Endothelial cell of hepatic sinusoid (primary cell): Measurements from ENCODE around the gene DRAXIN.

Experiments
- in situ Hi-C: cut with HindIII; loops from 2 replicates; pipeline ENCODE4 v1.10.0; 2017; ENCODE audit warnings: low sequenced_read_pairs

The DRAXIN gene

GRCh38 chr1:11654939-11655808 lies 36.3 kb upstream of the DRAXIN start:
- in situ Hi-C loops, result no loop called here

- in situ Hi-C loops, result no loop called here
These were observed 33.9 kb upstream of the DRAXIN start for GRCh38 chr1:11657654-11658053.

- in situ Hi-C loops, result no loop called here
These were observed 33.0 kb upstream of the DRAXIN start for GRCh38 chr1:11658542-11658941.

DNA sequence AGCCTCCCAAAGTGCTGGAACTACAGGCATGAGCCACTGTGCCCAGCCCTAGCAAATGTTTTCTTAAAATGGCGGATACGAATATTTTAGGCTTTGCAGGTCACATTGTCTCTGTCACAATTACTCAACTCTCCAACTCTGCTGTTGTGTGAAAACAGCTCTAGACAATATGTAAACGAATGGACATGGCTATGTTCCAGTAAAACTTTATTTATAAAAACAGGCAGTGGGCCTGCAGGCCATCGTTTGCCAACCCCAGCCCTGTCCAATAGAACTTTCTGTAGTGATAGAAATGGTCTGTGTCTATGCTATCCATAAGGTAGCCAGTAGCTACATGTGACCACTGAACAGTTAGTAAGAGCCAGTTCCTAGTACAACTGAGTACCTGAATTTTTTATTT lies 31.8 kb upstream of the DRAXIN start:
- in situ Hi-C loops, result loop anchor here (5.0 to 10.0 kb wide), 2 partner anchors 58 to 135 kb away; no protein-coding TSS in a partner anchor

- in situ Hi-C loops, result loop anchor here (5.0 to 10.0 kb wide), 2 partner anchors 56 to 134 kb away; no protein-coding TSS in a partner anchor
These were observed 30.4 kb upstream of the DRAXIN start for GRCh38 chr1:11661103-11661502.

DNA sequence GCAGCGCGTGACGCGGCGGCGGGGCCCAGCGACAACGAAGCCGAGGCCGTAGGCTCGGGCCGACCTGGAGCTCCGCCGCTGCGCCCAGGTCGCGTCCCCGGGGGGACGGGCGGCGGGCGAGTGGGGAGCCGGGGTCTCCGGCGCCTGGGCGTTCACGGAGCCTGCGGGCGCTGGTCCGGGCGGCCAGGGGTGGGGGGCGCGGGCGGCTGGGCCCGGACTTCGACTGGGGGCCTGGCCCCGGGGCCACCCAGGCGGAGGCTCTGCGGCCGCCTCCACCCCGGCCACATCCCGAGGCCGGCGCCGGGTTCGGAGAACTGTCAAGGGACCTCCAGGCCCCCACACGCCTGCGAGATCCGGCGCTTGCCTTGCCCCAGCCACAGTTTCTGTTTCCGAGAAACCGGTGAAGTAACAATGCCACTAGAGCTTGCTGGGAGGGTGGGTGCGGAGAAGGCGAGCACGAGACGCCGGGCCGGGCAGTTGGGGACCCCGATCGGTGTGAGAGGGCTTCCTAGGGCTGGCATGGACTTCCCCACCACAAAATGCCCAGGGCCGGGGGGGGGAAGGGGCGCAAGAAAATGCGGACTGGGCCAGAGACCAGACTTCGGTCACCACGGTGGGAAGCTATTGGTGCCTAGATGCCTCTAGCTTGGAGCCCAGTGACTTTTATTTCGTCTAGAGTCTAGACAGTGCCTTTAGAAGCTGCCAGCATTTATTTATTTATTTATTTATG lies 27.0 kb upstream of the DRAXIN start:
- in situ Hi-C loops, result loop anchor here (5.0 to 10.0 kb wide), 2 partner anchors 53 to 130 kb away; no protein-coding TSS in a partner anchor

DNA sequence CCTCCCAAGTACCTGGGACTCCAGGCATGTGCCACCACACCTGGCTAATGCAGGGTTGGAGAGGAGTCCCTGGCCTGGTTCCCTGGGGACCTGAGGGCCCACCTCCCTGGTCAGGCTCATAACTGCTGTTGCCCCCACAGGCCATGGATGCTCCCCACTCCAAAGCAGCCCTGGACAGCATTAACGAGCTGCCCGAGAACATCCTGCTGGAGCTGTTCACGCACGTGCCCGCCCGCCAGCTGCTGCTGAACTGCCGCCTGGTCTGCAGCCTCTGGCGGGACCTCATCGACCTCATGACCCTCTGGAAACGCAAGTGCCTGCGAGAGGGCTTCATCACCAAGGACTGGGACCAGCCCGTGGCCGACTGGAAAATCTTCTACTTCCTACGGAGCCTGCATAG lies 23.0 kb upstream of the DRAXIN start:
- in situ Hi-C loops, result loop anchor here (10.0 kb wide), 1 partner anchor 126 kb away; no protein-coding TSS in a partner anchor

DNA sequence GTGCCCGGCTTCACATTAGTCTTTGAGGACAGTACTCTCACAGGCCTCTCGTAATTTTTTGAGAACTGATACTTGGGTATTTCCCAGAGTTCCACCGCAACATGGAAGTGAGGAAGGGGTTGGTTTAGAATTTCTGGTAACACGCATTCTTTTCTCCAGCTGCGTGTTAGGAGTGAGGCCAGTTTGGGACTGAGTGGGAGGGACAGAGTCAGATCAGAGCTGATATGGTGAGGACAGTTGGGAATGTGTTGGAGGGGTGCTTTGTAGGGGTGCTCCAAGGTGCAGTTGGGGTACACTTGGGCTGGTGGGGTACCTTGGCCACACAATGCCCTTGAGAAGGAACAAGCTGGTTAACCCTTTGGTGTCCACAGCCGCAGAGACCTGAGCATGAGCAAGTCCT lies 20.8 kb upstream of the DRAXIN start:
- in situ Hi-C loops, result no loop called here

DNA sequence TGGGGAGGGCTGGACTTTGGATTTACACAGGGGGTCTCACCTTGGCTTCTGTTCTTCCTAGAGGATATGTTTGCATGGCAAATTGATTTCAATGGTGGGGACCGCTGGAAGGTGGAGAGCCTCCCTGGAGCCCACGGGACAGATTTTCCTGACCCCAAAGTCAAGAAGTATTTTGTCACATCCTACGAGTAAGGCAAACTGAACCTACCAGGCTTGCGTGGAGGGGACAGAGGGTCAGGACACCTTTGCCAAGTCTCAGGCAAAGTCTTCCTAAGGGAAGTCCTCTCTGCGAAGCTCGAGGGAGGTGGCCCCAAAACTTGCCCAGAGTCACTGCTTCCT lies 20.3 kb upstream of the DRAXIN start:
- in situ Hi-C loops, result no loop called here

DNA sequence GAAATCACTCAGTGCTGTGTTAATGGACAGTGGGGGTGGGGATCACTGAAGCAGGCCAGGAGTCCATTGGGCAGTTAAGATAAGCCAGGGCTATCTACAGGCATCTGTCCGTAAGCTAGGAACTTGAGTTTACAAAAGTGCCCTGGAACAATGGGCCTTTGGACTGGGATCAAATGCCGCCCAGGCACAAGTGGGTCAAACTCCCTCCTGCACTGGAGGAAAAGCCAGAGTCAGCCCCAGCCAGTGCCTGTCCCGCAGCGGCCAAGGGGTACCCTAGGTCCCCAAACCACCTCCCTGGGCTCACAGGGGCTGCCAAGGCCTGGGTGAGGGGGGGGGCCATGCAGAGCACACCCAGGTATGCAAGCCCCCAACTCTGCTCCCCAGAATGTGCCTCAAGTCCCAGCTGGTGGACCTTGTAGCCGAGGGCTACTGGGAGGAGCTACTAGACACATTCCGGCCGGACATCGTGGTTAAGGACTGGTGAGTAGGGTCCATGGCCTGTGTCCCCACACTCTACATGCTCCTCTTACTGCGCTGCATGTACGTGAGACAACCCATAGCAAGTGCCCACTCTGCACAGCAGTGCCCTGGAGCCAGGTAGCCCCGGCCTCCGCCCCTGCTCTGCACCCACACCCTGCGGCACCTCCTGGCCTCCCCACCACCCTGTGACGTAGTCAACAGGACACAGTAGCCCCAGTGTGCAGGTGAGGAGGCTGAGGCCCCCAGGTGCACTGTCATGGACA lies 19.8 kb upstream of the DRAXIN start:
- in situ Hi-C loops, result no loop called here

GRCh38 chr1:11673089-11673769 lies 18.3 kb upstream of the DRAXIN start:
- in situ Hi-C loops, result no loop called here

DNA sequence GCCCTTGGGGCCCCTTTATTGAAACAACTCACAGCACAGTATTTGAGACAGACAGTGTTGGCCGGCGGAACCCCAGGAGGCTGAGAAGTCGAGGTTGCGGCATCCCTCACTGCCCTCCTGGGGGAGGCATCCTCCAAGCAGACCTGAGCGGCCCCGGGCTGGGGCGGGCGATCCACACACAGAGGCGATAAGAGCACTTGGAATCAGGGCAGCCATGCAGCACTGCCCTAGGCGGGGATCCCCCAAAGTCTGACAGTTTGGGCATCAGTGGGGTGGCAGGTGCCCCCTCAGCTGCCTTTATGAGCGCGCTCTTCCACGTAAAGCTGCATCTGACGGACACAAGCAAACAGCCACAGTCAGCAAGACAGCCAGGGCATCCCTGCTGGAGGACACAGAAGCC lies 17.0 kb upstream of the DRAXIN start:
- in situ Hi-C loops, result no loop called here

GRCh38 chr1:11675325-11675724 lies 16.2 kb upstream of the DRAXIN start:
- in situ Hi-C loops, result no loop called here

DNA sequence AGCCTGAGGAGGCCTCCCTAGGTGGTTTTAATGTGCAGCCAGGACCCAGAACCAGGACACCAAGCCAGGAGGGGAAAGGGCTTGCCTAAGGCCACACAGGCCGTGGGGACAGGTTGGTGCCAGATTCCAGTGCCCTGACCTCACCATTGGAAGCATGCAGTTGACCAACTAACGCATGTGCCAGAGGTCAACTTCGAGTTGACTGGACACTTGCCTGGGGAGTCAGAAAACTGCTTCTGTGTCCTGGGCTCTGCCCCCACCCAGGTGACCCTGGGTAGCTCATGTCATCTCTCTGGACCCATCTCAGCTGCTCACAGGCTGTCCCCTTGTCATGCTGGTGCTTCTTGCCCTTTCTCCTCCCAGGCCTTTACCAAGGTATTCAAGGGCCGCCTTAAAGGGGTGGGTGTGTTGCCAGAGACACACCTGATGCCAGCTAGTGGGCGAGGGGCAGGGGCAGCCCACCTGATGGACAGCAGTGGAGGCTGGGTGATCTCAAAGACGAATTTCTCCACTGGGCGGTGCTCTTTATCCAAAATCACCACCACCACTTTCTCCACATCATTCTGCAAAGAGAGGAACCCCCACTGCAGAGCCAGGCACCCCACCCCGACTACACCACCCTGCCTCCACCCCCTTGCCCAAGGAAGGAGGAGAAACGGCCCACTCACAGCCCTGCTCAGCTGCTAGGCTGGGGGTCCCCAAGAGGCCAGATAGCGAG lies 15.0 kb upstream of the DRAXIN start:
- in situ Hi-C loops, result no loop called here

GRCh38 chr1:11678442-11678841 lies 13.1 kb upstream of the DRAXIN start:
- in situ Hi-C loops, result no loop called here

DNA sequence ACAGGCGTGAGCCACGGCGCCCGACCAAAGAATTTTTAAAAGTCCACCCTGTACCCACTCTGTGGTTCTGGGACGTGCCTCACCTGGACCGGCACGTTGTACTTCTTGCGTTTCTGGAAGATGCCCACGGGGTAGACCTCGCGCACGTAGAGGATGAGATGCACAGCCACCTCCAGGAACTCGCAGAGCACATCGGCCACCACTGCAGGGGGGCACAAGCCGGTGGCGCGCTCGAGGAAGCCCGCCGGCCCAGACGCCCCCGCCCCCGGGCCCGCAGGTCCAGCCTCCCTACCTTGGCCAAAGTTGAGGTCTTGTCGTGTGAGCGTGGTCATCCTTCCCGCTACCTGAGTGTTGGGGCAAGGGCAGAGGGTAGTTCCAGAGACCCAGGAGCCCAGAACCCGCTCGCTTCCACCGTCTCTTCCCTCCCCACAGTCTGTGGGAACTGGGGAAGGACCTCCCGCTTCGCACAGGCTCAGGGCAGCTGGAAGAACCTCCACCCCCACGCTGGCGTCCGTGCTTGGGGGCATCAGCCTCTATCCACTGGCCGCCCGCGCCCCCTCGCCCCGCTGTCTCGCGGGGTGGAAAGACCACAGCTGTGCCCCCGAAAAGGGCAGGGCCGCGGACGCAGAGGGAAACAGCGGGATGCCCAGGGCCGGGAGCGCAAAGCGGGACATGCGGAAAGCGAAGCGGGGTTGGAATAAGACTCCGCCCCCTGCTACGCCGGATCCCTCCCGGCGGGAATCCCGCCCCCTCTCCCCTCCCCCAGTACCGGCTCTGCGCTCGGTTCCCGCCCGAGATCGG lies 11.0 kb upstream of the DRAXIN start:
- in situ Hi-C loops, result no loop called here

GRCh38 chr1:11681071-11681771 lies 10.3 kb upstream of the DRAXIN start, which contains the start of gene MAD2L2:
Gene MAD2L2 (minus strand): TSS chr1:11681148. CDS start chr1:11680601, 547 bp downstream.
- in situ Hi-C loops, result no loop called here

DNA sequence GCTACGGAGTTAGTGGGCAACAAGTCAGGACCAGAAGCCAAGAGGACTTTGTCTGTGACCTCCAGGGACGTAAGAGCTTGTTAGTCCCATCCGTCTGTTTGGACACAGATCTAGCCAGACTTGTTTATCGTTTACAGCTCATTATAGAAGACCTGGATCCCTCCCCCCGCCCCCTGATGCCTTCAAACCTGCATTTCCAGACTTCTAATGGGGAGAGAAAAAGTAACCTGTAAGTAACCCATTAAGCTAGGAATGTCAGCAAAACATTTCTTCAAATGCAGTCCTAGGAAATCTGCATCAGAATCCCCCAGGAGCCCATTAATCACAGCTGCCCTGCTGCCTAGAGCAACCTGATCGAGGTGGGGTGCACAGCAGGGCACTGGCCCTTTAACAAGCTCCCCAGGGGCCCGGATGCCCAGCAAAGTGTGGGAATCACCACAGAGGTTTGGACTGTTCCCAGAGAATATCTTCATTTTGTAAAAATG lies 9.2 kb upstream of the DRAXIN start:
- in situ Hi-C loops, result no loop called here
